ENCODE data around the gene S100B. TPM values are rescaled to one million over a fixed set of nuclear protein-coding genes. Genes with fewer than 3 reads are reported as not detected.

The S100B gene
- total RNA-seq, 1 experiment from 2014 or later: not detected

DNA sequence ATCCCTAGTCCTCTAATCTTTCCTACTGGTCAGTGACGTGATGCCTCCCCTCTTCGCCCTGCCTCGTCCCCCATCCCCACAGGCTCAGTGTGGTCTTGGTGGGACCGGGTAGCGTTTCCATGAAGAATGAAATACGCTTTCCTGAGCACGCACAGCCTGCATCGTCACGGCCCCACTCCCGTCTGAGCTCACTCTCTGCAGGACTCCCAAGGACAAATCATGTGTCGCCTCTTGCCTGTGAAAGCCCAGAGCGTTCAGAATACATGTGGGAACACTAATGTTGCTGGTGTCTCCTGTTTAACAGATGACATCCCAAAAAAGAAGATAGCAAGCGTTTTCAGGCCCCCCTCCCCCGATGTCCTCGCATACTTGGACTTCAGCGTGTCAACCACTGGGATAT lies 49.2 kb downstream of the S100B start:
- Mint-ChIP-seq H3K9me3 (ENCODE audit: unreplicated experiment) (no peaks in the 10 kb centered on the region), H3K4me3 (ENCODE audit: unreplicated experiment) (no peak overlapping the region), H3K4me1 (ENCODE audit: insufficient read depth, unreplicated experiment) (no peaks in the 10 kb centered on the region), H3K27me3 (ENCODE audit: insufficient read depth, unreplicated experiment) (no peaks in the 10 kb centered on the region), H3K27ac (ENCODE audit: low read depth, unreplicated experiment) (no peak overlapping the region), H3K36me3 (ENCODE audit: insufficient read depth, unreplicated experiment) (peaks cover 40% of the 10 kb centered on the region)
- ChIA-PET CTCF (no interaction called here), POLR2A (interaction anchor here (0.7 kb wide), 1 partner anchor 45 kb away, joined by 4 read pairs; no protein-coding TSS in a partner anchor)
- intact Hi-C loops (cut with micrococcal nuclease): no loop called here
- no peak for TF ChIP-seq CTCF (IDR thresholded peaks at IDR 0.05; ENCODE audit: unreplicated experiment)
- DNase-seq (ENCODE audit: unreplicated experiment): no peak
- no TSS peak for BruUV-seq (replicated peaks)

GRCh38 chr21:46555225-46555617 lies 49.7 kb downstream of the S100B start:
- no peak for TF ChIP-seq CTCF (IDR thresholded peaks at IDR 0.05; ENCODE audit: unreplicated experiment)
- Mint-ChIP-seq H3K4me3 (ENCODE audit: unreplicated experiment) (no peak overlapping the region), H3K27ac (ENCODE audit: low read depth, unreplicated experiment) (no peak overlapping the region), H3K9me3 (ENCODE audit: unreplicated experiment) (no peaks in the 10 kb centered on the region), H3K27me3 (ENCODE audit: insufficient read depth, unreplicated experiment) (no peaks in the 10 kb centered on the region), H3K4me1 (ENCODE audit: insufficient read depth, unreplicated experiment) (no peaks in the 10 kb centered on the region), H3K36me3 (ENCODE audit: insufficient read depth, unreplicated experiment) (peaks cover 43% of the 10 kb centered on the region)
- intact Hi-C loops (cut with micrococcal nuclease): no loop called here
- no TSS peak for BruUV-seq (replicated peaks)
- POLR2A ChIA-PET: no interaction called here
- DNase-seq (ENCODE audit: unreplicated experiment): no peak
- CTCF ChIA-PET: no interaction called here

- Mint-ChIP-seq H3K36me3 (ENCODE audit: insufficient read depth, unreplicated experiment) (peaks cover 43% of the 10 kb centered on the region), H3K27me3 (ENCODE audit: insufficient read depth, unreplicated experiment) (no peaks in the 10 kb centered on the region), H3K9me3 (ENCODE audit: unreplicated experiment) (no peaks in the 10 kb centered on the region), H3K4me1 (ENCODE audit: insufficient read depth, unreplicated experiment) (no peaks in the 10 kb centered on the region), H3K27ac (ENCODE audit: low read depth, unreplicated experiment) (no peak overlapping the region), H3K4me3 (ENCODE audit: unreplicated experiment) (no peak overlapping the region)
- no TSS peak for BruUV-seq (replicated peaks)
- ChIA-PET POLR2A (interaction anchor here (0.6 kb wide), 1 partner anchor 95 kb away, joined by 3 read pairs; no protein-coding TSS in a partner anchor), CTCF (interaction anchor here (0.6 kb wide), 1 partner anchor 1575 kb away, joined by 3 read pairs; no protein-coding TSS in a partner anchor)
- intact Hi-C loops (cut with micrococcal nuclease): no loop called here
- TF ChIP-seq CTCF (IDR thresholded peaks at IDR 0.05; ENCODE audit: unreplicated experiment): no peak
- peak; percentile 22 for DNase-seq (ENCODE audit: unreplicated experiment)
Measured at GRCh38 chr21:46554431-46555224, 50.3 kb downstream of the S100B start.

DNA sequence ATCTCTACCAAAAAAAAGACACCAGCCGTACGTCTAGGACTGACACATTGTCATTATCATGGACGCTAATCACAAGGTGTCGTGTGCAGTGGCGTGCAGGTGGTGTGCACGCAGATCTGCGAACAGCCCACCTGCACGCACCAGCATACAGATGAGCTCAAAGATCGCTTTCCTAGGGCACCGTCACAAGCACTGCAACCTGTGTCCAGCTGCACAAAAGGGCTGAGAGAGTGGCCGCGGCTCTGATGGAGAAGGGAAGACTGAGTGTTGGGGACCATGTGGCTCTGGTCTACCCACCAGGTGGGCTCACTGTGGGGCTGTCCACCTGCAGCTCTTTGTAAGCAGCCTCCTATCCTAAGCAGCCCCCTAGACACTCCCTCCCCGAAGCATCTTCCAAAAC lies 50.9 kb downstream of the S100B start:
- POLR2A ChIA-PET: interaction anchor here (0.6 kb wide), 1 partner anchor 94 kb away, joined by 3 read pairs; no protein-coding TSS in a partner anchor
- no TSS peak for BruUV-seq (replicated peaks)
- Mint-ChIP-seq H3K4me1 (ENCODE audit: insufficient read depth, unreplicated experiment) (no peaks in the 10 kb centered on the region), H3K4me3 (ENCODE audit: unreplicated experiment) (no peak overlapping the region), H3K27ac (ENCODE audit: low read depth, unreplicated experiment) (no peak overlapping the region), H3K27me3 (ENCODE audit: insufficient read depth, unreplicated experiment) (no peaks in the 10 kb centered on the region), H3K9me3 (ENCODE audit: unreplicated experiment) (no peaks in the 10 kb centered on the region), H3K36me3 (ENCODE audit: insufficient read depth, unreplicated experiment) (peaks cover 43% of the 10 kb centered on the region)
- TF ChIP-seq CTCF (IDR thresholded peaks at IDR 0.05; ENCODE audit: unreplicated experiment): no peak
- CTCF ChIA-PET: interaction anchor here (0.6 kb wide), 1 partner anchor 1574 kb away, joined by 3 read pairs; no protein-coding TSS in a partner anchor
- intact Hi-C loops (cut with micrococcal nuclease): no loop called here
- no peak for DNase-seq (ENCODE audit: unreplicated experiment)
